Muscle layer of duodenum (tissue), 2 donors: Measurements from ENCODE around the gene GOLGB1.

ENCODE experiments used
- H3K27ac ChIP-seq: one replicate; pipeline ENCODE4 v1.7.0; 2013; ENCODE audit warnings: mild to moderate bottlenecking, low read length
- H3K27me3 ChIP-seq: one replicate; pipeline ENCODE4 v1.7.0; 2013; ENCODE audit warnings: low read depth, mild to moderate bottlenecking, control low read depth, low read length
- H3K36me3 ChIP-seq, 2 donors: one replicate each; pipeline ENCODE4 v1.7.0; 2013; ENCODE audit warnings: low read length in 2 of 2, control low read depth in 1 of 2, mild to moderate bottlenecking in 1 of 2; ENCODE audit not compliant: insufficient read depth in 2 of 2, control insufficient read depth in 1 of 2
- H3K4me1 ChIP-seq, 2 donors: one replicate each; pipeline ENCODE4 v1.7.0; 2013; ENCODE audit warnings: low read length in 2 of 2, mild to moderate bottlenecking in 2 of 2, control low read depth in 1 of 2, moderate library complexity in 1 of 2; ENCODE audit not compliant: insufficient read depth in 2 of 2, control insufficient read depth in 1 of 2
- H3K4me3 ChIP-seq, 2 donors: one replicate each; pipeline ENCODE4 v1.7.0; 2013; ENCODE audit warnings: low read length in 2 of 2, low read depth in 1 of 2, mild to moderate bottlenecking in 1 of 2
- H3K9me3 ChIP-seq, 2 donors: one replicate each; pipeline ENCODE4 v1.7.0; 2013; ENCODE audit warnings: low read length in 2 of 2, control low read depth in 1 of 2, mild to moderate bottlenecking in 1 of 2; ENCODE audit not compliant: control insufficient read depth in 1 of 2
- donor health status: healthy.

The GOLGB1 gene

DNA sequence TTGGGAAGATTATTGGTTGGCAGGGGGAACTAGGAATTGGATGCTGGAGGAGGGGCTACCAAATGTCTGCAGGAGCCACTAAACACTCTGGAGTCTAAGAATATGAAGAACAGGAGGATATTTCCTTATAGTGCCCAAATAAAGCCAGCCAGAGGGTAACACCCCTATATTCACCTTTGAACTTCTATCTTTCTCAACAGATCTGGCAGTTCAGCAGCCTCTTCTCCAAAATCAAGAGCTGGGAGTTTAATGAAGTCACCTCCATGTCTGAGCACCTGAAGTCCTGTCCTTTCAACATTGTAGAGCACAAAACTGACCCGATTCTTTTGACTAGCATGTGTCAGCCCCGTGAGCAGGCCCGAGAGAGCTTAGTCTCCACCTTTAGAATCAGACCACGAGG, 123.0 kb downstream of the GOLGB1 start:
- no peak overlapping the region for H3K27ac ChIP-seq

DNA sequence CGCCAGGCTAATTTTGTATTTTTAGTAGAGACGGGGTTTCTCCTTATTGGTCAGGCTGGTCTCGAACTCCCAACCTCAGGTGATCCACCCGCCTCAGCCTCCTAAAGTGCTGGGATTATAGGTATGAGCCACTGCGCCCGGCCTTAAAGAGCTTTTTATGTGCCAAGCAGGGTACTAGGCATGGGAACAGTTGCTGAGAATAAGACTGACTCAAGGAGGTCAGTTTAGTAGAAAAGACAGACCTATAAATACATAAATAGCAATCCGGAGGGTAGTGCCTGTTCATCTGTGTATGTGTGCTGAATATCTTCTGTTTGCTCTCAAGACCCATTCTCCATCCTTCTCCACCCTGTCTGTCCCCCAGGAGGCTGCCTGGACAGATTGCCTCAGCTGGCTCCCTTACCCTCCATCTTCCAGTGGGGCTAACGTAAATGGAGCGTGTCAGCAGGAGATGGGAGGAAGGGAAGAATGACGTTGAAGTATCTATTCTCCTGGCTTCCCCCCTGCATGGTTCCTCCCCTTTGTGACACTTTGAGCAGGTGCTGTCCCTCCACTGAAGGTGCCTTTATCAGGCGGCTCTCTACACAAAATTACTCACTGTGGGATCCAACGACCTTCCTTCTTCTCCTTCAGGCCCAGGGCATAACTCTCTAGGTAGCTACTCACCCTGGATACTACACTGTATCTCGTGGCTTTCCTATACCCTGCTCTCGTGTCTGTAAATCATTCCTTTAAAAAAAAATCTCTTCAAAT, 125.2 kb downstream of the GOLGB1 start:
- Histone ChIP-seq H3K27ac (no peak overlapping the region), H3K4me3 (no peak overlapping the region)

More for the DNA sequence above, 123.0 kb downstream of the GOLGB1 start:
- H3K27me3 ChIP-seq = no peaks in the 10 kb centered on the region
- no peaks in the 10 kb centered on the region for H3K9me3 ChIP-seq
- no peak overlapping the region for H3K4me3 ChIP-seq
- H3K36me3 ChIP-seq = peaks cover 0 to 4% of the 10 kb centered on the region in 2 donors
- H3K4me1 ChIP-seq = no peaks in the 10 kb centered on the region

DNA sequence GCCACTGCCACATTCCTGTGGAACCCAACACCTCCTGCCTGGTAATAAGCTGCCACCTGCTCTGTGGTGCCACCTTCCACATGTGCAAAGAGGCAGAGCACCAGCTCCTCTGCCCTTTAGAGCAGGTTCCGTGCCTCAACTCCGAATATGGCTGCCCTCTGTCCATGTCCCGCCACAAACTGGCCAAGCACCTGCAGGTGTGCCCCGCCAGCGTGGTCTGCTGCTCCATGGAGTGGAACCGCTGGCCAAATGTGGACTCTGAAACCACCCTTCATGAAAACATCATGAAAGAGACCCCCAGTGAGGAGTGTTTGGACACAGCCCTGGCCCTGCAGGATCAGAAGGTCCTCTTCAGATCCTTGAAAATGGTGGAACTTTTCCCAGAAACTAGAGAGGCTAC, 128.1 kb downstream of the GOLGB1 start:
- Histone ChIP-seq H3K4me3 (no peak overlapping the region), H3K4me1 (no peaks in the 10 kb centered on the region), H3K36me3 (no peaks in the 10 kb centered on the region), H3K27ac (no peak overlapping the region), H3K27me3 (no peaks in the 10 kb centered on the region), H3K9me3 (no peaks in the 10 kb centered on the region)

More for the DNA sequence above, 125.2 kb downstream of the GOLGB1 start:
- Histone ChIP-seq H3K27me3 (no peaks in the 10 kb centered on the region), H3K36me3 (no peaks in the 10 kb centered on the region), H3K4me1 (no peaks in the 10 kb centered on the region), H3K9me3 (no peaks in the 10 kb centered on the region)

DNA sequence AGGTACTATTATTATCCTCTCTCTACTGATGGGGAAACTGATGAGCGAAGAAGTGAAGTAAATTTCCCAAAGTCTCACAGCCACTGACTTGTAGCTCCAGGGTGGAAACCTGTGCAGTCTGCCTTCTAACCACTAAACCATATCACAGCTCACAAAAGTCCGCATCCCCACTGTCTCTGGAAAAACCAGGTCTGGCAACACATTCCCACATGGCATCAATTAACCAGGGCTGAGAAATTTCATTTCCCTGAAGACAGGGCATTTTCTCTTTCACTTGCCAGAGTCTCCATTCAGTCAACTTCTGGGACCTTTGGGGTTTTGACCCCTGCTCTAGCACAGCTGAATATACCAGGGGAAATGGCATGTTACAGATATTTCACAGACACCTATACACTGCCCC, 129.8 kb downstream of the GOLGB1 start:
- Histone ChIP-seq H3K4me3 (no peak overlapping the region), H3K36me3 (no peaks in the 10 kb centered on the region), H3K27me3 (no peaks in the 10 kb centered on the region), H3K4me1 (no peaks in the 10 kb centered on the region), H3K9me3 (no peaks in the 10 kb centered on the region), H3K27ac (no peak overlapping the region)
